GM21717 (cell line): ENCODE measurements around the gene EVL.
"Not testable (repeated sequence)": the region's sequence is repeated elsewhere in the genome, so short reads cannot be mapped to it uniquely, and the experiment has no call there.

ENCODE experiments used
- ATAC-seq: cut with Tn5 transposase; IDR thresholded peaks from one replicate; pipeline ENCODE4 v1.9.1; 2021; ENCODE audit warnings: mild to moderate bottlenecking, moderate library complexity; ENCODE audit not compliant: unreplicated experiment

The EVL gene, protein sequence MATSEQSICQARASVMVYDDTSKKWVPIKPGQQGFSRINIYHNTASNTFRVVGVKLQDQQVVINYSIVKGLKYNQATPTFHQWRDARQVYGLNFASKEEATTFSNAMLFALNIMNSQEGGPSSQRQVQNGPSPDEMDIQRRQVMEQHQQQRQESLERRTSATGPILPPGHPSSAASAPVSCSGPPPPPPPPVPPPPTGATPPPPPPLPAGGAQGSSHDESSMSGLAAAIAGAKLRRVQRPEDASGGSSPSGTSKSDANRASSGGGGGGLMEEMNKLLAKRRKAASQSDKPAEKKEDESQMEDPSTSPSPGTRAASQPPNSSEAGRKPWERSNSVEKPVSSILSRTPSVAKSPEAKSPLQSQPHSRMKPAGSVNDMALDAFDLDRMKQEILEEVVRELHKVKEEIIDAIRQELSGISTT

DNA sequence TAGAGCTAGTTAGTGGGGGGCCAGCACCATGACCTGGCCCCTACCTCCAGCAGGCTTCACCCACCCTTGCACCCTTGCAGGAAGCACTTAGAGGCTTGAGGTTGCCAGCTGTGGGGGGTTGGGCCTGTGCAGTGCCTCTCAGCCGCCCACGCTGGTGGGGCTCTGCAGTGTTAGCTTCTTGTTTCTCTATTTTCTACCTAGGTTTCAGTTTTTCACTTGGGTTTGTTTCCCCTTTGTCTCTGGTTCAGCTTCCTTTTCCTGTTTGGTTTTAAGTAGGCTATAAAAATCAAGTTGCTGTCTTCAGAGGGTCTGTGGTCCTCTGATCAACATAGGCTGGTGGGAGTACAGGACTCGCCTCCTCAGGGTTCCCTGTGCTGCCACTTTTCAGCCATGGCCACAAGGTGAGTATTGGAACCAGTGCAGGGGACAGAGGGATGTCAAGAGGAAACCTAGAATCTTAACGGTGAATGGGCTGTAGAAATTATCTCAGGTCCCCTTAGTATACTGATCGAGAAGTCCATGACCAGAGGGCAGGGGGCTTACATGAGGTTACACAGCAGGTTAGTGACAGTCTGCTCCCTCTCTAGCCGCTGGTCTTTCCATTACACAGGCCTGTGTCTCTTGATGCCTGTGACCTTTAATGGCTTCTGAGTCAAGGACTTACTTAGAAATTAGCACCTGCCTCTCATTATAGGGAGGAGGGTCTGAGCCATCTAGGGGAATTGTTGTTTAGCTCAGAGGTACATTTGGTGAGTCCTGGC is at the start of gene EVL:
Gene EVL (plus strand): TSS at position 312 of the 761 bp plus-strand sequence. CDS start 79 bp downstream, at position 391.
- peak; percentile 41 for ATAC-seq

DNA sequence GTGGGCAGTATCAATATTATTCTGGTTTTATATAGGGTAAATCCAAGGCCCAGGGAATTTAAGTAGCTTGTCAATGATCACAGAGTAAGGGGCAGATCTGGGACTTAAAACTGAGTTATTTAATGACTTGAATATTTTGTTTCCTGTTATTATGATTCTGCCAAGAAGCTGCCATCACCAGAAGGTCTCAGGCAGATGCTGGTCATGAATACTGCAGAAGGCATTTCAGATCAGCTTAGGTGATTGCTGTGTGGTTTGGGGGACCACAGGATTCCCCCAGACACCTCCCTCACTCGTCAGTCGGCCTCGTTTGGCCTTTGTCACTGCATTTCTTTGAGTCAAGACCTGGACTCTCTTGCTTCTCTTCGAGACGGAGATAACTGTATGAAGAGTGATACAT is 47.7 kb upstream of the EVL start:
- ATAC-seq: no peak

DNA sequence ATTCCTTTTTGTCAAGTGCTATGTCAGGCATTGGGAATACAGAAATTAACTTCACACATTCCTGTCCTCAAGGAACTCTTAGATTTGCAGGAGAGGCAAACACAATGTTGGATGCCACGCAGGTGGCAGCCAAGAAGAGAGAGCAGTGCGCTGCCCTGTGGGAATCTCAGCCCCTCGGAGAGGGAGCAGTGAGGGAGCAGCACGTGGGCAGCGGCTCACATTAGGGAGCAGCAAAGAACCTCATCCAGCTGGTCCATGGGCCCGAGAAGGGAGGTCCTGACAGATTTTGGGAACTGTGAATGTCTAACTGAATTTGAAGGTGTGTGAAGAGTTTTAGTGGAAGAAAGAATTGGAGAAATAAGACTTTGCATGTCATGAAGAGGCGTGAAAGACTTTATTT is 47.2 kb upstream of the EVL start:
- ATAC-seq: no peak

DNA sequence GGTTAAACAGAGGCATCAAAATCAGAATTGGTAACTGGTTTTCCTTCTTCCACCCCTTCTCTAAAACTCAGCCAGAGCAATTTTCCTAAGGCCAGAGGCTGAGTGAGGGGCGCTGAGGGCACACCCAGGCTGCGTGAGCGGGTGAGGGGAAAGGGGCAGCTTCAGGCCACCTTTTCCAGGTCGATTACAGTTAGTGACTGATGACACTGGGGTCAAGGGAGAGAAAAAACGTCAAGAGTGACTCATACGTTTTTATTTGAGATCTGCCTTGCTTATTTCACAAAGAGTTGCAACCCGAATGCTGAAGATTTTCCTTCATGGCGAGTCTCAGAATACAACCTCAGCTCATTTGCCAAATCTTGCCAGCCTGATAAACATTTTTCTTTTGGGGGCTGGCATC is 46.7 kb upstream of the EVL start:
- ATAC-seq: no peak

DNA sequence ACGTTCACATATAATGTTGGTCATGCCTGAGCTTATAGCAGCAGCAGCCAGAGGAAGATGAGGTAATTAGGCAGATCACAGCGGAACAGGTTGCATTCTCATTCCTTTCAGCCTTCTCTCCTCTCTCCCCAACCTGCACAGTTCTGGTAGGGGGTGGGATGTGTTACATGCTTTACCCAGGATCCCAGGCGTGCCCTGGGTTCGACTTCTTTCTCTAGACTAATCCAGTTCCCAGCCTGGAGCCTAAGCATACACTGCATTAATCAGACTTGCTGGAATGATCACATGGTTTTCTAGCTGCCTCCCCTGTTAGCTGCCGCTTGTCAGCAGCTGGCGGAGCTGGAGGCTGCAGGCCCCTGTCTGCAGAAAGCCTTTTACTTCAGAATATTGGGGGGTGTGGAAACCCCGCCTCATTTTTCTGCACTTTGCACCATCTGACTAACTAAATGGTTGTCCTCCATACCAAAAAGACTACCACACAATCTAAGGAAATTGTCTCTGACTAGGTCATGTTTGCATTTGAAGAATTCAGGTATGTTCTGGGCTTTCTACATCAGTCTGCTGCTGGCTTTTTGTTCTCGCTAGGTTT is 46.0 kb upstream of the EVL start:
- ATAC-seq: no peak

DNA sequence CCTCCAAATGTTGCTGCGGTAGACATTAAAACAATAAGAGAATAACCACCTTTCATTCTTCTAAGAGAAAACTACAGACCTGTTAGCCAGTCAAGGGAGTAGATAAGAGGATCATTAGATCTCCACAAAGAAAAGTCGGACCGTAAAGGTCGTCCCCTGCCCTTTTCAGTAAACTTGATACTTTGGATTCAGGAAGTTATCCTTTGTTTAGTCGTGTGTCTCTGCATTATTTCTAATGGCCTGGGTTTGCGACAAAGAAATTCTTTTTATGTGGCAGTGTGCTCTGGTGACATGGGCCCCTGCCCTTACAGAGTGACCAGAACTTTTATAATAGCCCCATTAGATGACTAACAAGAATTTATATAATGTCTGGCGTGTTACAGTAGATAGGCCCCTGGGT is 44.6 kb upstream of the EVL start:
- no peak for ATAC-seq

DNA sequence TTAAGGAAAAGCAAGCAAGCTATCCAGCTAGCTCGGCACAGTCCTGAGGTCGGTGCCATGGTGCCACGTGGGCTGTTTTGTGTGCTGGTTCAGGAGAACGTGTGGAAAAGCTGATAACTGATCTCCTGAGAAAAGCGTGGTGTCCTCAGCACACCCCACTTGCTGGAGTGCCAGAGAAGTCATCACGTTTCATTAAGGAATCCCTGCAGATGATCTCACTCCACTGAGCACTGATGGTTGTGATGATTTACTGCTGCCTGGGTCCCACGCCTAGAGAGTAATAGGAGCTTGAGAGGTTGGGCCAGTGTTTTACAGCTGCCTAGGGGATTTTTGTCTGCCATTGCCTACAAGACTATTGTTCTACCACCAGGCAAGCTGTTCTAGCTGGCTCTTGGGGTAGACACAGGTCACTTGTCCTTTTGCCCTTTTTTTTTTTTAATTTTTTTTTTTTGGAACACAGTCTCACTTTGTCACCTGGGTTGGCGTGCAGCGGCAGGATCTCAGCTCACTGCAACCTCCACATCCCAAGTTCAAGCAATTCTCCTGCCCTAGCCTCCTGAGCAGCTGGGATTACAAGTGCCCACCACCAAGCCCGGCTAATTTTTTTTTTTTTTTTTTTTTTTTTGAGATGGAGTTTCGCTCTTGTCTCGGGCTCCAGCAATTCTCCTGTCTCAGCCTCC is 42.3 kb upstream of the EVL start:
- ATAC-seq: no peak

DNA sequence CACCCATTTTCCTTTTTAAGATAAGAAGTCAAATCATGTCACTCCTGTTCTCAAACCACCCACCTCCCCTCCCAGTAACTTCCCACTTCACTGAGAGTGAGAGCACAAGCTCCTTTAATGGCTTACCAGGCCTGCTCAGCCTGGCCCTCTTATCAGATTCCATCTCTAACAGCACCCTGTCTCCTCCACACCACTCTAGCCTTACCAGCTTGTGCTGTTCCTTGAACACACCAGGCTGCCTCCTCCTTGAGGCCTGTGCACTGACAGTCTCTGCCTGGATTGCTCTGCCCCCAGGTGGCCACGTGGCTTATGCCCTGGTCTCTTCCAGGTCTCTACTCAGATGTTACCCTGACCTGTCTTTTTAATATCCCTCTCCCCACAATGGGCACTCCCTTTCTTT is 40.1 kb upstream of the EVL start:
- ATAC-seq: no peak

DNA sequence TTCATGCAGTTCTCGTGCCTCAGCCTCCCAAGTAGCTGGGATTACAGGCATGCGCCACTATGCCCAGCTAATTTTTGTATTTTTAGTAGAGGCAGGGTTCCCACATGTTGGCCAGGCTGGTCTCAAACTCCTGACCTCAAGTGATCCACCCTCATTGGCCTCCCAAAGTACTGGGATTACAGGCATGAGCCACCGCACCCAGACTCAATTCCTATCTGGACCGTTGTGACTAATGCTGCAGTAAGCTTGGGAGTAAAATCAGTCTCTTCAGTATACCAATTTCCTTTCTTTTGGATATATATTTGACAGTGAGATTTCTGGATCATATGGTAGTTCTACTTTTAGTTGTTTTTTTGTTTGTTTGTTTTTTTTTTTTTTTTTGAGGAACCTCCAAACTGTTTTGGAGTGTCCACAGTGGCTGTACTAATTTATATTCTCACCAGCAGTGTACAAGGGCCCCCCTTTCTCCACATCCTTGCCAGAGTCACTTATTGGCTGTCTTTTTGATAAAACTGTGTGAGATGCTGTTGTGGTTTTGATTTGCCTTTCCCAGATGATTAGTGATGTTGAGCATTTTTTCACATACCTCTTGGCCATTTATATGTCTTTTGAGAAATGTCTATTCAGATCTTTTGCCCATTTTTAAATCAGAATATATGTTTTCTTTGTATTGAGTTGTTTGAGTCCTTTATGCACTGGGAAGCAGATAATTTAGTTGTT is 37.3 kb upstream of the EVL start:
- no peak for ATAC-seq

DNA sequence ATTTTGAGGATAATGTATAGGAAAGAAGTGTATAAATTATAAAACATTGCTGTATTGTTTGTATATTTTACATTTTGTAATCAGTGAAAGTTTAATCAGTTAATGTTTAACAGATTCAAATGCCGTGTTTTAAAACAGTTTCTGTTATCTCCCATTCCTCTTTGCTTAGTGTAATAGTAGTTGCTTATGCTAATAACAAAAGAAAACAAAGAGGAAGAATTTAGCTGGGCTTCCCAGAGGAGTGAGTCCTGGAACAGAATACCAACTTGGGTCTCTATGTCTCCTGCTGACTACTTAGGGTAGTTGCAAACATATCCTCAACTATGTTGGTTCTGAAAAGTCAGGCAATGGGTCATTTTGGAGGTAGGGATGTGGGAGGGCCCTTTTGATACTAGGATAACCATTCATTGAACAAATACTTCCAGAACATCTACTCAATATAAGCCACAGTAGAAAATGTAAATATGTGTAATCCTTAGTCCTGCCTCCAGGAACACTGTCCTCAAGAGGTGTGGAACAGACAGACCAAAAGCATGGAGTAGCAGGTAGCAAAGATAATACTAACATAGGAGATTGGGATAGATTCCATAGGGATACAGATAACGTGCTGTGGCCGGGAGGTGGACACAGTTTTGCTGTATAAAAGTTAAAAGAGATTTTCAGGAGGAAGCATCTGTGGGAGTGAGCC is 36.1 kb upstream of the EVL start:
- no peak for ATAC-seq

DNA sequence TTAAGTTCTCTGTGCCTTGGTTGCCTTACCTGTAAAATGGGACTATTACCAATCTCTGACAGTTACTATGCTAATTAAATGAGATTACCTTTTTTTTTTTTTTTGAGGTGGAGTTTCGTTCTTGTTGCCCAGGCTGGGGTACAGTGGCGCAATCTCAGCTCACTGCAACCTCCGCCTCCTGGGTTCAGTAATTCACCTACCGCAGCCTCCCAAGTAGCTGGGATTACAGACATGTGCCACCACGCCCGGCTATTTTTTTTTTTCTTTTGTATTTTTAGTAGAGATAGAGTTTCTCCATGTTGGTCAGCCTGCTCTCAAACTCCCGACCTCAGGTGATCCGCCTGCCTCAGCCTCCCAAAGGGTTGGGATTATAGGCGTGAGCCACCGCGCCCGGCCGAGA is 35.2 kb upstream of the EVL start:
- ATAC-seq: not testable (repeated sequence)

DNA sequence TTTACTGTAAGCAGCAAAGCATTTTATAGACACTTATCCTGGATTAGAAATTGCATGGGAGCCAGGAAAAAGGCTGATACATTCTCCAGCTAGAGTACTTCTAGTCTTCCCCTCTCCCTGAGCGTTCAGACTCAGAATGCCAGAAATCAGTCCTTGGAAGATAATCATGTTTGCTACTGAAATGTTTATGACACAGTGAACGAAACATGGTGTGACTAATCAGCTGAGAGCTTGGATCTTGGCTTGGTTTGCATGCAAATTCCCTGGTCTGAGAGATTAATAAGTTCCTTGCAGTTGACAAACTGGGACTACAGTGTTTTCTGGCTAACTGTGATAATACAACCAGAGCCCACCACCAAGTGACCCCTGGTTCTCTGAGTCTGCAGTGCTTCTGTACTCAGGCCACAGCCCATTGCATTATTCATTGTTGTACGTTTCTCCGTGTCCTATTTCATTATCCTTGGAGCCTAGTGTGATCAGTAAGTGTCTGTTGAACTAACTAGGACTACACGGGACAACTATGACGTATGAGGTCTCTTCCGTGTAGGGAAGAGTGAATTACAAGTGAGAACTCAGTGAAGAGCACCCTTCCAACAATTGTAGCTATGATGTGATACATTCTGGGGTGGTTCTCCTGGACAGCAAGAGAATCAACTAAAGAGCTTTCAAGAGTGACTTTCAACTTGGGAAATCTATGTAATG is 34.6 kb upstream of the EVL start:
- ATAC-seq: no peak

DNA sequence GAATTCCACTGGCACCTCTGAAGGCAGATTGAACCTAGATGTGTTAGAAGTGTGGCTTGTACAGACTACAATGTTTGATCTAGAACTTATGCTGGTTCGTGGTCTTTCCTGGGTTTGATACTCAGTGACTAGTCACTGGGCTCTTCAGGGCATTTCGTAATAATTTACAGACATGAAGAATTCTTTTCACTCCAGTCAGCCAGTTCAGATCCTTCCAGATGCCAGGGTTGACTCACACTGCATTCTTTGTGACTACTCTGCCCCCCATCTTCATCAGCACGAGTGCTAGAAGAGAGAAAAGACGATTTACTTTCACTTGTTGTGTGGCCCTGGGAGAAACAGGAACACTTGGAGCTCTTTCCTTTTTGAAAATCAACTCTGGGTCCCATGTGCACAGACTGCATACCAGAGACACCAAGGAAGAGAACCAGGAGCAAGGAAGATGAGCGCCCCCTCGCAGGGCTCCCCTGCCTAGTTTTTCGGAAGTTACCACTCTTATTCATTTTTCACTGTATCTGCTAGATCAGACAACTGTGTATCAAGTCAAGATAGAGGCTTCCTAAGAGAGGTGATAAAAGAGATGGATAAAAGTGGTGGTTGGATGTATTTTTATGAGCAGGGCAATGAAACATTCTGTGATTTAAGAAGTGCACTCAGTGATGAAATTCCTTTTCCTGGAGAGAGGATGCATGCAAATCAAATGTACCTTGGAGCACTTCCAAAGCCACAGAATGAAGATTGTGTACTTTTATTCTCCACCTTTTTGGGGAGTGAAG is 33.5 kb upstream of the EVL start:
- ATAC-seq: no peak

DNA sequence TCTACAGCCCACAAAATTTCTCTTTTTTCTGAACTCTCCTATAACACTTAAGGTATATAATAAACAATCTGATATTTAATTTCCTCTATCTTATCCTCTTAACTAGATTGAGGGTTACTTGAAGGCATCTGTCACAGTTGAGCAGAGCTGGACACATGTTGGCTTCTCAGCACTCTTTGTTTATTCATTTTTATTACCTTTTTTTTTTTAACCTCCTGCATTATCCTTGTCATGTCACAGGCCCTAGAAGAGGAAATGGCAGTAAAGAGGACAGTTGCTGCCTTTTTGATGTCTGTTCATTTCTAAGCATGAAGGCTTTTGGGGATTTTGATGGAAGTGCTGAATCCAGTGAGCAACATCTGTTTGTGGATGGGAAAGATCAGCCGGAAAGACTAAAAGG is 32.5 kb upstream of the EVL start:
- ATAC-seq: no peak

DNA sequence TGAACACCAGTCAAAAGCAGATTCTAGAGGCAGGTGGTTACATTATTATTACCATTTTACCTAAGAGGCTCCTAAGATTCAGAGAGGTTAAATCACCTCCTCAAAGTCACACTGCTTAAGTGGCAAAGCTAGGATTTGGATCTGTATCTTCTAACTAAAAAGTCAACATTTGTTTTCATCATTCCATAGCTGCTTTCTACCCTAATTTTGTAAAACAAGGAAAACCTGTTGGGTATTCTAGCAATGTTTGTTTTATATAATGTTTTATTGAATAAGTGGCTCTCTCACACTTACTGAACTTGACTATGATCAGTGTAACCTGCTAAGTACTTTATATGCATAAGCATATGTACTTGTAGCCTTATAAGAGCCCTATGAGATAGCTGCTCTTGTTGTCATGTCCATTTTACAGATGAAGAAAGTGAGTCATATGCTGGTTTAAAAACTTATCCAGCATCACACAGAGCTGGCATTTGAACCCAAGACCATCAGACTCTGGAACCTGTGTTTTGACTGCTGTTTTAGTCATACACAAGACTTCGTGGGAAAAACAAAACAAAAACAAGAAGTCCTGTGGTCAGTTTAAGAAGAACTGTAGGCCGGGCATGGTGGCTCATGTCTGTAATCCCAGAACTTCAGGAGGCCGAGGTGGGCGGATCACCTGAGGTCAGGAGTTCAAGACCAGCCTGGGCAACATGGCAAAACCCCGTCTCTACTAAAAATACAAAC is 31.7 kb upstream of the EVL start:
- no peak for ATAC-seq

DNA sequence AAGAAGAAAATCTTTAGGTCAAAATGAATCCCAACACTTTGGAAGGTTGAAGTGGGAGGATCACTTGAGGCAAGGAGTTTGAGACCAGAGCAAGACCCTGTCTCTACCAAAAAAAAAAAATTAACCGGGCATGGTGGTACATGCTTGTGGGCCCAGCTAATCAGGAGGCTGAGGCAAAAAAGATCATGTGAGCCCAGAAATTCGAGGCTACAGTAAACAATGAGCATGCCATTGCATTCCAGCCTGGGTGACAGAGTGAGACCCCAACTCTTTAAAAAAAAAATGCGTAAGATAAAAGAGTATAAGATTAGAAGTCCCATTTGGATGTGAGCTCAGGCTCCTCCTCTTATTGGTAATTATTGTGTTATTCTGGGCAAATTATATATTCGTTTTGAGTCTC is 30.8 kb upstream of the EVL start:
- no peak for ATAC-seq

DNA sequence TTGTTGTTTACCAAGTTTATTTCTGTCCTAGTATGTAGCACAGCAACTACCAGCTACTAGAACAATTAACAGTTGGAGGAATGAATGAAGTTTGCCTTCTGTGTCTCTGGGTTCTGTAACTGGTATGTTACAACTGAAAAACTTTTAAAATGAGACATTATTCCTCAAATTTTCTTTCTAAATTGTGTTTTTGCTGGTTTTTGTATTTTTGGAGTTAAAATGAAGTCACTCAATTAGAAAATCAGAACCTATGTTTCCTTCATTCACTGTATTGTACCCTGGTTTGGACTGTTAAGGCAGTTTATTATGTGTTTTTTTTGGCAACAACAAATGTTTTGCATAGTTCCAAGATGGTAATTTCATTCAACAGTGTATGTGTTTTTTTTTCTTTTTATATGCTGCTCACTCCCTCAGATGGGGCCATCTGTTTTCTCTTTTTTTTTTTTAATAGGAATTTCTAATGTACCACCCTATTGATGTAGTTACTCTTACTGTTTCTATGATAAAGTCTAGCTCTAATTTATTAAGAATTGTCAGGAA is 30.2 kb upstream of the EVL start:
- ATAC-seq: no peak

DNA sequence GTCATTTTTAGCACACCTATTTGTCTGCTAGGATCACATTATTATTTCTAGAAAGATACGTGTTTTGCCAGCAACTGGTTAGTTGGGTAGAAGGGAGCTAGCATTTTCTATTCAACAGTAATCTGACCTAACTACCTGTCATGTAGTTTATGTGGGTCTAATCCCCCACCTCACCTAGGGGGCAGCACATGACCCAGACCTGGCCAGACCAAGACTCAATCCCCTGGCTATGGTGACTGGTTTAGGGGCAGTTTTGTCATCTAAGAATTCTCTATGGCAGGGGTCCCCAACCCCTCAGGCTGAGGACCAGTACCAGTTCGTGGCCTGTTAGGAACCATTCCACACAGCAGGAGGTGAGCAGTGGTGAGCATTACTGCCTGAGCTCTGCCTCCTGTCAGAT is 29.5 kb upstream of the EVL start:
- no peak for ATAC-seq
